T follicular helper cell (primary cell): Measurements from ENCODE around the gene HSD17B11.
"Not testable (repeated sequence)": the region's sequence is repeated elsewhere in the genome, so short reads cannot be mapped to it uniquely, and the experiment has no call there.

Source experiments
- DNase-seq: peaks from one replicate; pipeline ENCODE4 v3.0.0-alpha.2; 2020; ENCODE audit warnings: low read depth

HSD17B11 gene

GRCh38 chr4:87405211-87405820, 14.3 kb upstream of the HSD17B11 start:
- DNase-seq, result no peak

- DNase-seq, result not testable (repeated sequence)
These were observed 12.7 kb upstream of the HSD17B11 start for GRCh38 chr4:87403732-87404131.

GRCh38 chr4:87399954-87400353, 9.0 kb upstream of the HSD17B11 start:
- DNase-seq, result no peak

- no peak for DNase-seq
These were observed 8.2 kb upstream of the HSD17B11 start for GRCh38 chr4:87399148-87399547.

GRCh38 chr4:87395851-87396250, 4.9 kb upstream of the HSD17B11 start:
- DNase-seq, result not testable (repeated sequence)

GRCh38 chr4:87395073-87395472, 4.1 kb upstream of the HSD17B11 start:
- DNase-seq, result not testable (repeated sequence)

GRCh38 chr4:87392183-87392582, 1.2 kb upstream of the HSD17B11 start:
- no peak for DNase-seq

- DNase-seq, result no peak
These were observed 627 bp upstream of the HSD17B11 start for GRCh38 chr4:87391576-87392054.

- DNase-seq, result no peak
These were observed 467 bp downstream of the HSD17B11 start for GRCh38 chr4:87390551-87390890.

GRCh38 chr4:87390055-87390454, 933 bp downstream of the HSD17B11 start:
- not testable (repeated sequence) for DNase-seq

GRCh38 chr4:87388901-87389300, 2.1 kb downstream of the HSD17B11 start:
- DNase-seq, result no peak

- DNase-seq, result no peak
These were observed 3.8 kb downstream of the HSD17B11 start for GRCh38 chr4:87387237-87387636.

GRCh38 chr4:87384466-87385132, 6.4 kb downstream of the HSD17B11 start:
- not testable (repeated sequence) for DNase-seq

GRCh38 chr4:87382931-87383330, 8.1 kb downstream of the HSD17B11 start:
- DNase-seq, result no peak

- no peak for DNase-seq
These were observed 8.9 kb downstream of the HSD17B11 start for GRCh38 chr4:87382116-87382515.

GRCh38 chr4:87377816-87378215, 13.2 kb downstream of the HSD17B11 start:
- DNase-seq, result no peak

- DNase-seq, result no peak
These were observed 15.2 kb downstream of the HSD17B11 start for GRCh38 chr4:87375719-87376291.

- no peak for DNase-seq
These were observed 20.9 kb downstream of the HSD17B11 start for GRCh38 chr4:87370068-87370467.

GRCh38 chr4:87366521-87367162, 24.3 kb downstream of the HSD17B11 start:
- DNase-seq, result no peak

- no peak for DNase-seq
These were observed 25.6 kb downstream of the HSD17B11 start for GRCh38 chr4:87365348-87365747.

- DNase-seq, result no peak
These were observed 27.4 kb downstream of the HSD17B11 start for GRCh38 chr4:87363552-87363951.

- DNase-seq, result no peak
These were observed 30.6 kb downstream of the HSD17B11 start for GRCh38 chr4:87360338-87360935.
